ENCODE results near the gene AP1AR.

Gene AP1AR

DNA sequence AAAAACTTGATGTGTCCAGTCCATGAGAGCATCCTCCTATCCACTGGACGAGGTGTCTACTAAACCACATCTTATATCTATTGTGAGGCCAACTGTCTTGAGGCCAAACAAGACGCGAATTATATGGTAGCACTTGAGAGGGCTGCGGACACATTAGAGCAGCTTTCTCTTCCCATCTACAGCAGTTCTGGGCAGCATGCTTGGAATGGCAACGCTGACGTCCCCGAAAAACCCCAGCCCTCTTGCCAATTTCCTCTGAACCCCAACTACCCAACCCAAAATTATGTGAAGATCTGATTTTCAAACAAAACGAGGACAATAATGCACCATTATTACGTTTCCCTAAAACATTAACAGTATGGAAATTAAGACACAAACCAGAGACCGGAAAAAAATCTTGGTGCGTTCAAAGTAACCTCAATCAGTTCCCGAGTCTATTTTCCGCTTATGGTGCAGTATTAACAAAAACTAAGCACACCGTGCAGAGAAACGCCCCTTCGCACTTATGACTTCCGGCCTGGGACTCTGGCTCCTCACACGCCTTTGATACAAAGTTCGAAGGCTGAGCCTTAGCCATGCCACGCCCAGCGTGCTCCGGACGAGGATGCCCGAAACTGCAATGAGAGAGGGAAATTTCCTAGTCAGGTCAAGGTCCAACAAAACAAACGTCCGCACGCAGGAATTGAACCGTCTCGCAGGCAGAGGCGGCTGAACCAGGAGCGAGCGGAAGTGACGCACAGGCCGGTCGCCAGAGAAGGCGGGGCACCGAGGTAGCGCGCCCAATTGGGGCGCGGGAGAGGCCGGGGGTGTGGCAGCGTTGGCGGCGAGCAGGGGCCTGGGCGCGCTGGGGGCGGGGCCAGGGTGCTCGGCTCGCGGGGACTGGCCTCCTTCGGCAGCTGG, 458 bp upstream of the AP1AR start:
- no peaks in the 10 kb centered on the region for H3K9me2 ChIP-seq (replicated peaks; ENCODE audit: insufficient read depth, low read length)
- no peaks in the 10 kb centered on the region for H3K27me3 ChIP-seq (ENCODE audit: low read length)
- H3K27ac ChIP-seq (ENCODE audit: low read depth, low read length), result peak overlapping the region; percentile 91
- H3K4me2 ChIP-seq (ENCODE audit: low read depth, low read length, poor library complexity, severe bottlenecking), result peak overlapping the region; percentile 91
- TF ChIP-seq CTCF (IDR thresholded peaks at IDR 0.05; ENCODE audit: insufficient read depth, low read length, poor library complexity, severe bottlenecking) (no peak), EZH2phosphoT487 (conservative IDR thresholded peaks at IDR 0.05; ENCODE audit: low read length) (no peak)
- peak overlapping the region; percentile 86 for H3K4me3 ChIP-seq (ENCODE audit: insufficient read depth, low read length, poor library complexity, severe bottlenecking)
- H3K9ac ChIP-seq (ENCODE audit: low read length), result peak overlapping the region; percentile 80
- H3F3A ChIP-seq (ENCODE audit: insufficient read depth), result 0 out of 2 replicates have a peak, but pooled peaks cover 4% of the 10 kb centered on the region
- no peaks in the 10 kb centered on the region for H3K36me3 ChIP-seq (ENCODE audit: low read length)
- no peaks in the 10 kb centered on the region for H3K9me3 ChIP-seq (ENCODE audit: insufficient read depth, low read length)
- H4K20me1 ChIP-seq (ENCODE audit: low read depth, low read length), result no peaks in the 10 kb centered on the region
- peak overlapping the region; percentile 97 for H2AFZ ChIP-seq (ENCODE audit: low read depth, low read length, severe bottlenecking)
- peaks cover 7% of the 10 kb centered on the region; the same call in 1 of the 2 replicates for H3K79me2 ChIP-seq (ENCODE audit: insufficient read depth, low read length)

DNA sequence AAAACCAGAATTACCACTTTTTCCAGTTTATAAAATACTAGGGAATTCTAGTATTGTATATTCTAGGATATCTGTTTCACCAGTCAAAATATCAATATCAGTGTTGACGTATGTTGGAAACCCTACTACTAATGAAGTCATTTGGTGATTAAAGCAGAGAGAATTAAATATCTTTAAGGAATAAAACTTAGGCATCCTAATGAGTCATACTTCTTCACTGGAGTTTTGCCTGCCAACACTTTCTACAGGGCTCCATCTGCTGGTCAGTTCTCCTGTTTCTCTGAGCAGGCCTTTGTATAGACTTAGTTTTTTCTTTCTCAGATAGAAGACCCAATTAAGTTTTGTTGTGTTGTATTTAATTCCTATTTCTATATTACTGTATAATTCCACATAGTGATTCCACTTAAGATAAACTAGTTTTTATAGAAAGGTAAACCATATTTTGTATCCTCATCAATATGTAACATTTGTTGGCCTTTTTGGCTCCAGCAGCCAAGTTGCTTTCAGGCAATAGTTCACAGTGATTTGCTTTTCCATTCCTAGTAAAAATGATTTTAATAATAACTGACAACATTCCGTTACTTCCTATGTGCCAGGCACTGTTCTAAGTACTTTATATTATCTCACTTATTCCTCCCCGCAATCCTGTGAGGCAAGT, 3.5 kb downstream of the AP1AR start:
- H3K27ac ChIP-seq (ENCODE audit: low read depth, low read length), result no peak overlapping the region
- H3K9ac ChIP-seq (ENCODE audit: low read length), result no peak overlapping the region
- no peaks in the 10 kb centered on the region for H3K27me3 ChIP-seq (ENCODE audit: low read length)
- no peaks in the 10 kb centered on the region for H4K20me1 ChIP-seq (ENCODE audit: low read depth, low read length)
- no peak overlapping the region for H3K4me3 ChIP-seq (ENCODE audit: insufficient read depth, low read length, poor library complexity, severe bottlenecking)
- 0 out of 2 replicates have a peak, but pooled peaks cover 4% of the 10 kb centered on the region for H3F3A ChIP-seq (ENCODE audit: insufficient read depth)
- no peaks in the 10 kb centered on the region for H3K36me3 ChIP-seq (ENCODE audit: low read length)
- H3K79me2 ChIP-seq (ENCODE audit: insufficient read depth, low read length), result peaks cover 10% of the 10 kb centered on the region; the same call in 1 of the 2 replicates
- no peaks in the 10 kb centered on the region for H3K9me3 ChIP-seq (ENCODE audit: insufficient read depth, low read length)
- H3K9me2 ChIP-seq (replicated peaks; ENCODE audit: insufficient read depth, low read length), result no peaks in the 10 kb centered on the region
- H2AFZ ChIP-seq (ENCODE audit: low read depth, low read length, severe bottlenecking), result no peak overlapping the region
- H3K4me2 ChIP-seq (ENCODE audit: low read depth, low read length, poor library complexity, severe bottlenecking), result peak overlapping the region; percentile 1
- TF ChIP-seq CTCF (IDR thresholded peaks at IDR 0.05; ENCODE audit: insufficient read depth, low read length, poor library complexity, severe bottlenecking) (peak; percentile 55), EZH2phosphoT487 (conservative IDR thresholded peaks at IDR 0.05; ENCODE audit: low read length) (no peak)

DNA sequence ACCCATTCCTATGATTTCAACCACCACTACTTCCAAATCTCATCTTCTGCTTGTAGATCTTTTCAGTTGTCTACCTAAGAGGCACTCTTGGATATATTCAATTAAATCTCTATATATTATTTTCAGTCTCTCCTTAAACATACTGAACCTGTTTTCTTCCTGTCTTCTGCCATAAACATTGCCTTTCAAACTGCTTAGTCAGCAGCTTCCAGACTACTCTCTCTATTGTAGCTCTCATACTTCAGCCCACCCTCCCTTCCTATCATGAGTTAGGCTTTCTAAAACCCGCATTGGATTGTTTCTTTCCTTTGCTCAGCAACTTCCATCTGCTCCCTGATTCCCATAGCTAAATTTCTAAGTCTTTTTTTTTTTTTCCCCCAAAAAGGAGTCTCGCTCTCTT, 4.5 kb downstream of the AP1AR start:
- no peak overlapping the region for H3K27ac ChIP-seq (ENCODE audit: low read depth, low read length)
- H3K79me2 ChIP-seq (ENCODE audit: insufficient read depth, low read length), result peaks cover 10% of the 10 kb centered on the region; the same call in 1 of the 2 replicates
- H3K9me3 ChIP-seq (ENCODE audit: insufficient read depth, low read length), result no peaks in the 10 kb centered on the region
- no peak overlapping the region for H3K9ac ChIP-seq (ENCODE audit: low read length)
- no peak overlapping the region for H2AFZ ChIP-seq (ENCODE audit: low read depth, low read length, severe bottlenecking)
- H3F3A ChIP-seq (ENCODE audit: insufficient read depth), result 0 out of 2 replicates have a peak, but pooled peaks cover 3% of the 10 kb centered on the region
- no peaks in the 10 kb centered on the region for H3K9me2 ChIP-seq (replicated peaks; ENCODE audit: insufficient read depth, low read length)
- no peaks in the 10 kb centered on the region for H4K20me1 ChIP-seq (ENCODE audit: low read depth, low read length)
- no peaks in the 10 kb centered on the region for H3K36me3 ChIP-seq (ENCODE audit: low read length)
- no peak overlapping the region for H3K4me3 ChIP-seq (ENCODE audit: insufficient read depth, low read length, poor library complexity, severe bottlenecking)
- no peaks in the 10 kb centered on the region for H3K27me3 ChIP-seq (ENCODE audit: low read length)
- no peak for TF ChIP-seq EZH2phosphoT487 (conservative IDR thresholded peaks at IDR 0.05; ENCODE audit: low read length)
- TF ChIP-seq CTCF (IDR thresholded peaks at IDR 0.05; ENCODE audit: insufficient read depth, low read length, poor library complexity, severe bottlenecking), result no peak
- H3K4me2 ChIP-seq (ENCODE audit: low read depth, low read length, poor library complexity, severe bottlenecking), result no peak overlapping the region

All from SU-DHL-6 (cell line).